Stimulated activated CD8-positive, alpha-beta memory T cell treated with anti-CD3 and anti-CD28 coated beads, Interleukin-15, amount 100 ng/mL, for 1 hour (primary cell): Measurements from ENCODE around the gene SRBD1.
"Not testable (repeated sequence)": the region's sequence is repeated elsewhere in the genome, so short reads cannot be mapped to it uniquely, and the experiment has no call there.

Experiments used
- DNase-seq: peaks from one replicate; pipeline ENCODE4 v3.0.0-alpha.2; 2020; ENCODE audit warnings: low read depth

Gene SRBD1

GRCh38 chr2:45468279-45468678 is 142.8 kb downstream of the SRBD1 start:
- DNase-seq: no peak

GRCh38 chr2:45466053-45466452 is 145.0 kb downstream of the SRBD1 start:
- no peak for DNase-seq

DNA sequence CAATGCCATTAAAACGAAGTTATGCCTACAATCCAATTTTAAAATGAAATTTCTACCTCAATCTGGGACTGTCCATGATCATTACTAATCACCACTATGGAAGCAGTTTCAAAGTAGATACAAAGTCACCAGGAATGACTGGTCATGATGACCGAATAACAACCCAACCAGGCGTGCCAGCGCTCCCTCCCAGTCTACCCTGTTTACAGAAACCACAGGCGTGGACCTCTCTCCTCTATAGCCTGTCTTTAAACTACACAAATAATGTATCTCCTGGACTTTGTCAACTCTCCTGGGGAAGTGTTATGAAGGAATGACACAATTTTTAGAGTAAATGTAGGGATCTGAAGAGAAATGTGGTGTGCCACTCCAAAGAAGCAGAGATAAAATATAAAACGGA is 150.2 kb downstream of the SRBD1 start:
- no peak for DNase-seq

DNA sequence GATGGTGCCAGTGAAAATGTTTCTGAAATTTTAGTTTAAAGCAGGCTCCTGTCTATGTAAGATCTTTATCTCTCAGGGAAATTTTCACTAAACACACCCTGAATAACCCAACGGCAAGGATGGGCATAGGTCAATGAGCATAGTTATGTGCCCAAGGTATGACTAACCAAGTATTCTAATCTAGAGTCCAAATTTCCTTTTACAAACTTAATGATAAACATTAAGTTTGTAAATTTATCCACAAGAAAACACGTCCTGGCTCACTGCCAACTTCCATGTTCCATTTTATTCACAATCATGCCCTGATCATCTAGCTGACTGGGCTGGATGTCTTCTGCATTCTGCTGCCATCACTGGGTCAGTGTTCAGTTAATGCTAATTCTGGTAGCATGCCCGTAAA is 151.2 kb downstream of the SRBD1 start:
- no peak for DNase-seq

GRCh38 chr2:45458909-45459563 is 152.0 kb downstream of the SRBD1 start:
- DNase-seq: no peak

GRCh38 chr2:45457211-45457945 is 153.7 kb downstream of the SRBD1 start:
- no peak for DNase-seq

DNA sequence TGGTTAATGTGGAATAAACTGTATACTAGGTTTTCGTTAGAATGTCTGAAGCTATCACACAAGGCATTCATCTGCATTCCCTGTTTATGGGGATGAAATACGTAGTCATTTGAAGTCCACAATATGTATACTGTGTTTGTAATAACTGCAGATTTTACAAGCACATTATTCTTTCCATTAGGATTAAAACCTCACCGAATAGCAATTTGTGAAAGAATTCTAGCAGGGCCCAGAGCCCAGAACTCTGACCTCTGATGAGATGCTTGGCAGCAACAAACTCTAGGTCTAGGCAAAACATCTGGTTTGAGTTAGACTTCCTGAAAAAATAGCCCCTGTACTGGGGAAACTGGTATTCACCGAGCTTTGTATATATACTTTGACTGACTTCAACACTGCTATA is 158.2 kb downstream of the SRBD1 start:
- DNase-seq: no peak

- no peak for DNase-seq
These were observed 160.4 kb downstream of the SRBD1 start for GRCh38 chr2:45450634-45451033.

DNA sequence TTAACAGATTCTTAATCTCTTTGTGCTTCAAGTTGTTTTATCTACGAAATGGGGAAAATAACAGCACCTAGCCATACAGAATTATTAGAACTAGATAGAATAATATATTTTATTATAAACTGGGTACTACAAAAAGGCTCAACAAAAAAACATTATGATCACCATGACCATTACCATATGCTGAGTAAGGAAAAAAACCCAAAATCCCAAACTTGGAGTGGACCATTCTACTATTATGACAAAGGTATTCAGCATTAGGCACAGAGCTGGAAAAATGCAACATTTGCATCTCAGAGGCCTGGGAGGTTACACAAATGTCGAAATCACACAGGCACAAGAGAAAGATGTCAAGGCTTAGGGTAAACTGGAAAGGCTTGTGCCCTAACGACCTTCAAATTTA is 162.8 kb downstream of the SRBD1 start:
- no peak for DNase-seq

- DNase-seq: no peak
These were observed 165.1 kb downstream of the SRBD1 start for GRCh38 chr2:45446016-45446415.

DNA sequence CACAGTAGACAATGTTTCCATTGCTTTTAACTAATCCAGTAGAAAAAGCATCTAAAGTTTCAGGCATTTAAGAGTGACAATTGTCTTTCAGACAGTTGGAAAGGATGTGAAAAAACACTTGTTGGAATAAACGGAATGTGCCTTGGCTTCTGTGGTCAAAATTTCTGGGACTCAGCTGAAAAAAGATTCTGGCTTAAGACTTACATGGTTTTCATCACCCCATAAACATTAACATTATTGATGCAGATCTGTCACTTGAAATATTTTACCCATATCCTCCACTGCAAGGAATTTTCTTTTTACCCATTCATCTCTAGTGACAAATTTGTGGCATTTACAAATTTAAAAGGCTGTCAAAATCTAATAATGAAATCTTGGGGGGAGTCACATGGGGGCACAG is 166.0 kb downstream of the SRBD1 start:
- no peak for DNase-seq

DNA sequence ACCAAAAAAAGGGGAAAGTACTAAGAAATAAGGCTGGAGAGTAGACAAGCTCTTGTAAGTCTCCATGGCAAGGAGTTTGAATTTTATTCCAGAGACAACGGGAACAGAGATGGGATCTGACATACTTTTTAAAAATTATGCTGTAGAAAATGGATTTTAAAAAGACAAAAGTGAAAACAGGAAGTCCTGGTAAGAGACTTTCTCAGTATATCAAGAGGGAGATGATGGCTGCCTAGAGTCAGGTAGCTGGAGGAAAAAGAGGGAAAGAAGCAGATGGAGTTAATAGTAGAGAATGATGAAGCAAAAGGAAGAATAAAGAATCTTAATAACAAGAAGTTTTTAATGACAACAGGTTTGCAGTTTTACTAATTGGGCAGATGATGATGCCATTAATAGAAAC is 168.1 kb downstream of the SRBD1 start:
- no peak for DNase-seq

DNA sequence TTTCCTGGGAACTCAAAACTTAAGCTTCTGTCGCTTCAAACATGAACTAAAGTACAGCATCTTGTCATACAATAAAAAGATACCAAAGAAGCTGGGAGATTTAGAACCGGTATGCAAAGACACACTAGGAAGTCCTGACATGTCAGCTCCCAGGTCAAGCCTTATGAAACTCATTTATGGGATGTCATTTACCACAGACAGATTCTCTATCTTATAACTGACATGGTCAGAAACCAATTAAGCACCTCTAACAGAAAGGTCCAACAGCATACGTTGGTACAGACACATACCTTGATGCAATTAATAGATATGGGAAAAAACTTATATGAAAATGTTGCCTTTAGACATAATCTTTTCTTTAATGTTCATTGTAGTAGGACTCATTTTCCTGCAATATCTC is 169.0 kb downstream of the SRBD1 start:
- DNase-seq: no peak

- DNase-seq: no peak
These were observed 169.5 kb downstream of the SRBD1 start for GRCh38 chr2:45441571-45441970.

GRCh38 chr2:45439788-45440773 is 171.0 kb downstream of the SRBD1 start:
- no peak for DNase-seq

DNA sequence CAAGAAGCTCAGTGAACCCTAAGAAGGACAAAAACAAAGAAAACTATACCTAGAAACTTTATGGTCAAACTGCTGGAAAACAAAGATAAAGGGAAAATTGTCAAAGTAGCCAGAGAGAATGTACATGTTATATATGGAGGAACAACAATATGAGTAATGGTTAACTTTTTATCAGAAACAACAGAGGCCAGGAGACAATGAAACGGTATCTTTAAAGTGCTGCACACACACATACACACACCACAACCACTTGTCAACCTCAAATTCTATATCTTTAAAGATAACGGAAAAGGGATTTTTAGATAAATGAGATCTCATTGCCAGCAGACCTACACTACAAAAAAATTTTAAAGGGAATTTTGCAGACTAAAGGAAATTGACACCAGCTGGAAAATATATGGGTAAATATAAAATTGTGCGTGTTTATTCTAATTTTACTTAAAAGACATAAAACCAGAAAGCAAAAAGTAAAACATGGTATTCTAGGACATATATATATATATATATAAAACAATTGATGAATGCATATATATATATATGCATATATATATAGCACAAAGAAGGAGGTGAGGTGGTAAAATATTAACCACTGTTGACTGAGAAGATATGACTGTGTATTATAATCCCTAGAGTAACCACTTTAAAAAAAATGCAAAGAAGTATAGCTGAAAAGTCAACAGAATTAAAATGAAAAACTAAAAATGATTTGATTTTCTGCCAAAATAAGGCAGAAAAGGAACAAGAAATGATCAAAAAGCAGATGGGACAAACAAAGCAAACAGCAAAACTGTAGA is 172.0 kb downstream of the SRBD1 start:
- no peak for DNase-seq

GRCh38 chr2:45436456-45436855 is 174.6 kb downstream of the SRBD1 start:
- DNase-seq: no peak

DNA sequence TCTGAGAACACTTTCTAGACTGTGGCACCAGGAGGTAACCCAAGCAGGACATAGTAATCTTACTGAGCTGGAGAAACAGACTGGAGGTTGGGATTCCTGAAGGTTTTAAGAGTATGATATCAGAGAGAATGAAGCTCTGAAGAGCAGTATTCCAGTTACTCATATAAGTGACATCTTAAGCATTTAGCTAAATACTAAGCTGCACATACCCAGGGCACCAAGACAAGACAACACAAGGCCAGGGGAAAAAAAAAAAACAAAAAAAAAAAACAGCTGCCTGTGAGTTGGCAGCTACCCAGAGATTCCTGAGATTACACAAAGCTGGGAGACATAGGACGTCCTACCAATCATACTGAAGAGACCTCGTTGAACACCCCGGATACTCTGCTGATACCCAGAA is 175.8 kb downstream of the SRBD1 start:
- DNase-seq: no peak

GRCh38 chr2:45433363-45433762 is 177.7 kb downstream of the SRBD1 start:
- no peak for DNase-seq

DNA sequence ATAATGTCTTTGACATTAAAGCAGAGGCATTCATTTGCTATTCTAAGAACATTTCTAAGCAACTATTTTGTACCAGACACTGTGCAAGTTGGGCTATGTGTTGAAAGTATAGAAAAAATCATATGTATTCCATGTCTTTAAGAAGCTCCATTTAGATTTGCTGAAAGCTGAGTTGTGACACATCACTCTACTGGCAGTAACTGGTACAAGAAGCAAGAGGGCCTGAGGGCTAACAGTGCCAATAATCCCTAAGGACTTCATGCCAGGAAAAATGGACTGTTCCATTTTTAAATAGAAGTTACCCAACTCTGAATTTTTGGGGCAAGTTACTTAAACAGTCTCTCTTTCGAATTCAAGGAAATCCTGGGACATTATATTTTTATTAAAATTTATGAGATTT is 178.7 kb downstream of the SRBD1 start:
- DNase-seq: no peak

- DNase-seq: not testable (repeated sequence)
These were observed 185.0 kb downstream of the SRBD1 start for GRCh38 chr2:45426025-45426424.

DNA sequence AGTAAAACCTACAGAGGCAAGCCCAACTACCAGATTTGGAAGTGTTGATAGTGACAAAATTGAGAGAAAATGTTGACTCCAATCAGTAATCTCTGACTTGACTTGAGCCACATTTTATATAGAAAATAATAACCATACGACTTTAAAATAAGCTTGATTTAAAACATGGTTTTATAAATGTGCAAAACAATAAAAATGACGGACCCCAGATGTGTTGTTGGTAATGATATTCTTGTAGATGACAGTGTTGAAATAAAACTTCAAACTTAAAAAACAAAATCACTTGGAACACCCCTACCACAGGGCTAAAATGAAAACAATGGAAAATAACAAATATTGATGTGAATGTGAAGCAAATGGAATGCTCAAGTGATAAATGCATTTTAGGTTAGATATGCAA is 188.1 kb downstream of the SRBD1 start:
- DNase-seq: no peak
